Heart left ventricle (tissue), 13 donors: Measurements from ENCODE around the gene CCDC106.

Experiments used
- POLR2A ChIP-seq, 2 donors: fragments of 450-650 bp; IDR thresholded peaks; one replicate each; pipeline ENCODE4 v1.6.1; 2017; ENCODE audit warnings: antibody characterized with exemption in 2 of 2, mild to moderate bottlenecking in 2 of 2, moderate library complexity in 2 of 2
- TF ChIP-seq, protein P1 (sequence below), 12 donors: fragments of 200-600 bp; sonication (generic) in 4 of 12; IDR thresholded peaks; one replicate each; pipeline versions ENCODE4 v1.5.0 to v1.8.0; 2018 to 2022; ENCODE audit warnings: antibody characterized with exemption in 12 of 12, mild to moderate bottlenecking in 5 of 12
- donor health status: ischemic (EF 13 %, LVEDD 7.1; RV severe dilation, severe dysfunction).
- donor health status: DM: no; HTN: yes; CAD: no.
- donor health status: DM: no; HTN: no; CAD: no.
- donor health status: ischemic (EF 25% LVEDD 6.9; RV normal size, moderate dysfunction).
- donor health status: ischemic (EF 25% LVEDD 5.7; RV mildly dilated, moderate dysfunction).
- donor health status: ischemic (EF 35%, LVEDD 5.7; RV mildly dilated, moderate dysfunction).
- donor health status: nonischemic (EF 11% LVEDD 7.7; RV severe dilation, severe dysfunction).
- donor health status: DM: yes; HTN: yes; CAD: no.
- donor health status: PGD.
- donor health status: ischemic (EF 29% LVEDD 5.4; RV normal size, mild dysfunction).
- donor health status: nonischemic (EF 23%, LVEDD 6.1; RV moderate dilation, normal function).

DNA sequence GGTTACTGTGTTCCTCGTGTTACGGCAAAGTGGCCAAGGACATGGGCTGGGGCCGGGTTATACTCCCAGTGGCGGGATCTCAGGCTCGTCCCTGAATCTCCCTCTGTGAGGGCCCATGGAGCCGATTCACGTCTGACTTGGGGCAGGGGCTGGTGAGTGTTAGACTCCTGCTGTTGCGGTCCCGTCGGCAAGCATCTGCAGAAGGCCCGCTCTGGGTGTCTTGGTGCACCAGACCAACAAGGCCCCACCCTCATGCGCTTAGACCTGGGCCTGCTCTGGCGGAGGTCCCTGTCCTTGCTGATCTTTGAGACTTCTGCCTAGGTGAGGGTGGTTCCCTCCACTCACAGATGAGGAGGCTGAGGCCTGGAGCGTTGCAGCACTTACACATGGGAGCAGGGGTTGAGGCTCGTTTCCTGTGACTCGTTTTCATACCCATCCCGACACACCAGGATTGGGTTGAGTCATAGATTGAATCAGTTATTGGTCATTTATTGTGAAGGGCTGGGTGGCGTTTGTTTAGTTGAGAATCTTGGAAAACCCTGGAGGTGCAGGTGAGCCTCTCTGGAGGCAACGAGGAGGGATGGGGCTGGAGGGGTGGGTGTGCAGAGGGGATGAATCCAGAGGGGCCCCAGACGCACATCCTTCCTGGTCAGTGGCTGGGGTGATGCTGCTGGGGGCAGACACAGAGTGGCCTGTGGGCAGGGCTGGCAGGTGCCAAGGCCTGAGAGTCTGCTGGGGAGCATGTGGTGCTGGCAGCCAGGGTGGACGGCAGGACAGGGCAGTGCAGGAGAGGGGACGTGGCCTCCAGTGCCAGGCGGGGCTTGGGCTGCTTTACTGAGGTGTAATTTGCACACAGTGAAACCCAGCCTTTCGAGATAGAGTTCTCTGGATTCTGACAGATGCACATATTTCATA is 31.6 kb downstream of the CCDC106 start:
- TF ChIP-seq, protein P1, sequence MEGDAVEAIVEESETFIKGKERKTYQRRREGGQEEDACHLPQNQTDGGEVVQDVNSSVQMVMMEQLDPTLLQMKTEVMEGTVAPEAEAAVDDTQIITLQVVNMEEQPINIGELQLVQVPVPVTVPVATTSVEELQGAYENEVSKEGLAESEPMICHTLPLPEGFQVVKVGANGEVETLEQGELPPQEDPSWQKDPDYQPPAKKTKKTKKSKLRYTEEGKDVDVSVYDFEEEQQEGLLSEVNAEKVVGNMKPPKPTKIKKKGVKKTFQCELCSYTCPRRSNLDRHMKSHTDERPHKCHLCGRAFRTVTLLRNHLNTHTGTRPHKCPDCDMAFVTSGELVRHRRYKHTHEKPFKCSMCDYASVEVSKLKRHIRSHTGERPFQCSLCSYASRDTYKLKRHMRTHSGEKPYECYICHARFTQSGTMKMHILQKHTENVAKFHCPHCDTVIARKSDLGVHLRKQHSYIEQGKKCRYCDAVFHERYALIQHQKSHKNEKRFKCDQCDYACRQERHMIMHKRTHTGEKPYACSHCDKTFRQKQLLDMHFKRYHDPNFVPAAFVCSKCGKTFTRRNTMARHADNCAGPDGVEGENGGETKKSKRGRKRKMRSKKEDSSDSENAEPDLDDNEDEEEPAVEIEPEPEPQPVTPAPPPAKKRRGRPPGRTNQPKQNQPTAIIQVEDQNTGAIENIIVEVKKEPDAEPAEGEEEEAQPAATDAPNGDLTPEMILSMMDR (IDR thresholded peaks at IDR 0.05), result no peak
- TF ChIP-seq POLR2A (IDR thresholded peaks at IDR 0.05), result no peak
